GM19438 (cell line): ENCODE measurements around the gene PPM1H.
A peak's percentile ranks its signal among the peaks of the same experiment; 100 is the strongest.

Experiments used
- ATAC-seq: cut with Tn5 transposase; IDR thresholded peaks from one replicate; pipeline ENCODE4 v1.9.1; 2021; ENCODE audit warnings: low read depth; ENCODE audit not compliant: unreplicated experiment

The PPM1H gene

GRCh38 chr12:62658910-62659309 is 276.0 kb downstream of the PPM1H start:
- no peak for ATAC-seq

GRCh38 chr12:62657363-62657632 is 277.7 kb downstream of the PPM1H start:
- no peak for ATAC-seq

GRCh38 chr12:62656591-62657362 is 278.2 kb downstream of the PPM1H start:
- no peak for ATAC-seq

GRCh38 chr12:62655666-62656151 is 279.2 kb downstream of the PPM1H start:
- ATAC-seq: no peak

GRCh38 chr12:62654326-62655241 is 280.4 kb downstream of the PPM1H start:
- no peak for ATAC-seq

- ATAC-seq: no peak
These were observed 281.2 kb downstream of the PPM1H start for GRCh38 chr12:62653740-62654139.

- no peak for ATAC-seq
These were observed 281.6 kb downstream of the PPM1H start for GRCh38 chr12:62653304-62653703.

GRCh38 chr12:62651138-62651537 is 283.8 kb downstream of the PPM1H start:
- no peak for ATAC-seq

- ATAC-seq: no peak
These were observed 285.4 kb downstream of the PPM1H start for GRCh38 chr12:62649412-62650138.

- ATAC-seq: no peak
These were observed 287.4 kb downstream of the PPM1H start for GRCh38 chr12:62647586-62647985.

- ATAC-seq: no peak
These were observed 288.4 kb downstream of the PPM1H start for GRCh38 chr12:62646566-62646965.

- no peak for ATAC-seq
These were observed 291.5 kb downstream of the PPM1H start for GRCh38 chr12:62643486-62643885.

GRCh38 chr12:62642486-62642885 is 292.5 kb downstream of the PPM1H start:
- no peak for ATAC-seq

- ATAC-seq: peak; percentile 89
These were observed 294.0 kb downstream of the PPM1H start for GRCh38 chr12:62640910-62641448.

GRCh38 chr12:62637679-62638078 is 297.3 kb downstream of the PPM1H start:
- ATAC-seq: no peak

- no peak for ATAC-seq
These were observed 299.3 kb downstream of the PPM1H start for GRCh38 chr12:62635649-62636048.

GRCh38 chr12:62632411-62632918 is 302.5 kb downstream of the PPM1H start:
- peak; percentile 41 for ATAC-seq

- ATAC-seq: peak; percentile 78
These were observed 303.2 kb downstream of the PPM1H start for GRCh38 chr12:62631471-62632410.

GRCh38 chr12:62629971-62630739 is 304.8 kb downstream of the PPM1H start:
- ATAC-seq: no peak
